CD4-positive, alpha-beta T cell treated with Interleukin-4 for 4 hours (primary cell): ENCODE measurements around the gene FMNL2.

Source experiments
- DNase-seq: peaks from one replicate; pipeline ENCODE4 v3.0.0-alpha.2; 2020

Gene FMNL2

GRCh38 chr2:152405206-152406118, 70.5 kb downstream of the FMNL2 start:
- no peak for DNase-seq

GRCh38 chr2:152406119-152406835, 71.3 kb downstream of the FMNL2 start:
- no peak for DNase-seq

DNA sequence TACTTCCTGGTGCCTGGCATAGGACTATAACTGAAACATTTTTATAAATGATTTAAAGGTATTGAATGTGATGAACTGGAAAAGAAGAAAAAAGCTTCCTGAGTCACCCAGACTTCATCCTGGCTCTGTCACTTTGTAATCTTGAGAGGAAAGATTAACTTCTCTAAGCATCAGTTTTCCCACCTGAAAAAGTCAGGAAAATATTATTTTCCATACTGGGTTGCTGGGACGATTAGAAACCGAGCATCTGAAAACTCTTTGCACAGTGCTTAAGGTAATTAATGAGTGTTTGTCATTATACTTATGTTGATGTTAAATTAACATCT, 71.8 kb downstream of the FMNL2 start:
- DNase-seq = no peak

DNA sequence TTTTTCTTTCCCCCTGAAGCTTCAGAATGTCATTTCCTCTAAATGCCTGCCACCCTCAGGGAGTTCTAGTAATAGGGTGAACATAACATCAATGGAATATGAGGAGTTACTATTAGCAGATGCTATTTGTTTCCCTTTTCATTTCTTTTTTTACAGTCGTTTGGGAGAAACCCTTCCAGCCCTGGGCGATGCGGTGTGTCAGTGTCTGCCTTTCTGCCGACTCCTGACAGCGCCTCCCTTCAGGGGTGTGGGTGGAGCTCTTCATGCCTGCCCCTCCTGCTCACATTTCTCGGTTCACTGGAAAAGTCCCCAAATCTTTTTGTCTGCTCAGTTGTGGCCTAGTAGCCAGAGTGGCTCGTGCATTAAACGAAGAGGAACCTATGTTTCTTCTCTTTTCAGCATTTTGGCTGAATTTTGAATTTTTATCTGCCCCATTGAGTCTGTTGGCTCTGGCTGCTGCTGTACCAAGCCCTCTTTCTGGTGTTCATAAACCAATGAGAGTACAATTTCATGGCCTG, 72.3 kb downstream of the FMNL2 start:
- no peak for DNase-seq

DNA sequence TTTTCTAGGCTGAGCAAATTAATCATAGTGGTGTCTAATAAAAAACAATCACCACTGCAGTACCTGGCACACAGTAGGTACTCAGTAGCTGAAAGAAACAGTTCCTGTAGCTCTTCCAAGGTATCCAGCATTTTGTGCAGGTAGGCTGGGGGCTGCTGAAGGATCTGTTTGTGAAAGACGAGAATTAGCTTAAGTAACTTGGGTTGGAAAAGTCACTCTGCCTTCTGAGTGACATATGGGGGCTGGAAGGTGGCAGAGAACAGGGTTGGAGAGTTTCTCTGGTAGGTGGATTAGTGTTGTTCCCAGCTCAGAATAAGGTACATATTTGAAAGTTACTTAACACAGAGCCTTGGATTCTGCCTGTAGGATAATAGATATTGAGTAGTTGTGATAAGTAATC, 72.8 kb downstream of the FMNL2 start:
- no peak for DNase-seq

DNA sequence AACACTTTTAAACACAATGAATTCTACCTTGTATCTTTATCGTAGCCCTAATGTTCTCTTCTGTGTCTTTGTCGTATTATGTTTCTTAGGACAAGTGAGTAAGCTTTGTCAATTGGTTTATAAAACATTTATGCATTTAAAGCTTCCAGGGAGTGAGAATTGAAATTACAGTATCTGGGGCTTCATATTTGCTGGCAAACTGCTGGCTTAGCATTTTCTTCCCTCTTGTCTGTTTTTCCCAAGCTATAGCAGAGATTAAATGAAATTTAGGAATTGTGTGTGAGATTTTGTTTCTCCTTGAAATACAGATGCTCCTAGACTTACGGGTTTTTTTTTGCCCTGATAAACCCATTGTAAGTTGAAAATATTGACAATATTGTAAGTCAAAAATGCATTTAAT, 73.3 kb downstream of the FMNL2 start:
- no peak for DNase-seq

GRCh38 chr2:152409386-152410164, 74.6 kb downstream of the FMNL2 start:
- no peak for DNase-seq

GRCh38 chr2:152410165-152410597, 75.2 kb downstream of the FMNL2 start:
- DNase-seq = no peak

GRCh38 chr2:152411154-152411553, 76.2 kb downstream of the FMNL2 start:
- DNase-seq = no peak

GRCh38 chr2:152413228-152414030, 78.5 kb downstream of the FMNL2 start:
- DNase-seq = no peak

GRCh38 chr2:152415231-152415642, 80.3 kb downstream of the FMNL2 start:
- no peak for DNase-seq

DNA sequence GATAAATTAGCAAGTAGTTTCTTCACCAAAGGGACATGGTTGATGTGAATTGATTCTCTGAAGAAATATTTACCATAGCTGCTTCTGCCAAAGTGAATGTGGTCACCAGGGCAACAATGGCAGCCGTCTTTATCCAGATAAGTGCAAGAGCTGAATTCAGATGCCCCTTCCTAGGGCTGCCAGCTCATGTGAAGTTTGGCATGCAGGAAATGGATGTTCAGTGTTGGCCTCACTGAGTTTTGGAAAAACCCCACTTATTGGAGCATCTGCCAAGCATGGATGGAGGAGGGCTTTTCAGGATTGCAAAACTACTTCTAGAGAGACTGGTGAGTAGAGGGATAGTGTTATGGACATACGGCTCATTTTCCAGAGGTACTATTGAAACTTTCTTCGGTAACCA, 80.8 kb downstream of the FMNL2 start:
- DNase-seq = no peak

GRCh38 chr2:152418688-152419087, 83.7 kb downstream of the FMNL2 start:
- DNase-seq = no peak

DNA sequence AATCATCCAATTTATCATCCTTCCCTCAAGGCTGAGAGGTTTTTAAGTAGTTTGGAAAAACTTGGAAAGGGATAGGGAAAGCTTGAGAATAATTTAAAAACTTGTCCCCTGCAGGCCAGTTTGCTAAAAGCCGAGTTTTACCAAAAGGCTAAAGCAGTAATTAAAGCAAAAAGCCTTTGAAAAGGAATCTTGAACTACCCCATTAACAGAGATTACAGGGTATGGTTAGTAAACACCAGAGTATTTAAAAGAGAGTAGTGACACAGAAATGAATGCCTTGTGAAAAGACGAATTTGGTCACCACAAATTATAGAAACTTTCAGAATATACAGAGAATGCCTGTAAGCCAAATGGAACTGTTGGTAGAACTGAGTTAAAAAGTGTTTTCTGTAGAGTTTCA, 85.0 kb downstream of the FMNL2 start:
- no peak for DNase-seq

- no peak for DNase-seq
These were observed 85.4 kb downstream of the FMNL2 start for GRCh38 chr2:152420363-152420762.

- no peak for DNase-seq
These were observed 86.0 kb downstream of the FMNL2 start for GRCh38 chr2:152420936-152421335.

DNA sequence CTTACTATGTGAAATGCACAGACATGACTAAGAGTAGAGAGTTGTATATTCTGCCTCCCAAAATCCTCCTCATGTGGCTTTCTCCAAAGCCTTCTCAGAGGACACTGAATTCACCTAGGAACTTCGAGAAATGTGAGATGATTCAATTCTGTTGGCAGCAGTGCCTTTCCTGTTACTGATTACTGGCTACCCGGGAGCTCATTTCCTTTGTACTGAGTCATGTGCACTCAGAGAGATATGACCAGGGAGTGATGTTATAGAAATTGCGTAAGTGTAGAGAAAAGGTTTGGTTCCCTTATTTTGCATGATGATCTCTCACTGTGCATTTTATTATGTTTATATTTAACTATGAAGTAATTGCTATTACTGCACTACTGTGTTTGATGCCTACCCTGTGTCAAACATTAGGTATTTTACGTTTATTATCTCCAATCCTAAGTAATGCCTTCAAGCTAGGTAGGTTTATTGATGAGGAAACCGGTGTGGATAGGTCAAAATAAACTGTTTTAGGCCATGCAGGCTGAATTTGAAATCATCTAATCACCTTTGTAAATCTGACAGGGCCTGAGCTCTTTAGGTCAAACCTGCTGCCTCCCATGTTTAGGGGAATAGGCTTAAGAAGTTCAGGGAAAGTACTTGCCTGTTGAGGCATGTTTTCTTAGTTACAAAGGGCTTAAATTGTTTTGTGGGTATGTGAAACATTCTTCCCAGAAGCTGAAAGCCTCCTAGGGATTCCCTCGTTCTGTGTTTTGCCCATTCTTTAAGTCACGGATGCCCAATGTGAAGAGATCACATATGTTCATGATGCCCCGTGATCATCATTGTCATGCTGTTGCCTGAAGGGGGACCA, 86.8 kb downstream of the FMNL2 start:
- peak; percentile 6 for DNase-seq

DNA sequence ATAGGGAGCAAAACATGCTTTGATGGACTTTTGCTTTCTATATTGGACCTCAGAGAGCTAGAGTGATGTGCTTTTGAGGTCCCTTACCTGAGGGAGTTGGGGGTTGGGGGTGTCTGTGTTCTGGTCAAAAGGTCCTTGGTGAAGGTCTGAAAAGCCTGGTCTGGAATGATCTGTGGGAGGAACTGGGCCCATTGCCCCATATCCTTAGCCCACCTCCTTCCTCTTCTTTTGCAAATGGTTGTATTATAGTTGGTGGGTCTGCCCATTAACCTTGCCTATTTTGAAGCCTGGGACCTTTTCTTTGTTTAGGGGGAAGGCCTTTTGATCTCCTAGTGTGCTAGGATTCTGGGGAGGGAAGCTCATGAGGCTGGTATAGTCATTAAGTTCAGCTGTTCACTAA, 88.7 kb downstream of the FMNL2 start:
- no peak for DNase-seq

DNA sequence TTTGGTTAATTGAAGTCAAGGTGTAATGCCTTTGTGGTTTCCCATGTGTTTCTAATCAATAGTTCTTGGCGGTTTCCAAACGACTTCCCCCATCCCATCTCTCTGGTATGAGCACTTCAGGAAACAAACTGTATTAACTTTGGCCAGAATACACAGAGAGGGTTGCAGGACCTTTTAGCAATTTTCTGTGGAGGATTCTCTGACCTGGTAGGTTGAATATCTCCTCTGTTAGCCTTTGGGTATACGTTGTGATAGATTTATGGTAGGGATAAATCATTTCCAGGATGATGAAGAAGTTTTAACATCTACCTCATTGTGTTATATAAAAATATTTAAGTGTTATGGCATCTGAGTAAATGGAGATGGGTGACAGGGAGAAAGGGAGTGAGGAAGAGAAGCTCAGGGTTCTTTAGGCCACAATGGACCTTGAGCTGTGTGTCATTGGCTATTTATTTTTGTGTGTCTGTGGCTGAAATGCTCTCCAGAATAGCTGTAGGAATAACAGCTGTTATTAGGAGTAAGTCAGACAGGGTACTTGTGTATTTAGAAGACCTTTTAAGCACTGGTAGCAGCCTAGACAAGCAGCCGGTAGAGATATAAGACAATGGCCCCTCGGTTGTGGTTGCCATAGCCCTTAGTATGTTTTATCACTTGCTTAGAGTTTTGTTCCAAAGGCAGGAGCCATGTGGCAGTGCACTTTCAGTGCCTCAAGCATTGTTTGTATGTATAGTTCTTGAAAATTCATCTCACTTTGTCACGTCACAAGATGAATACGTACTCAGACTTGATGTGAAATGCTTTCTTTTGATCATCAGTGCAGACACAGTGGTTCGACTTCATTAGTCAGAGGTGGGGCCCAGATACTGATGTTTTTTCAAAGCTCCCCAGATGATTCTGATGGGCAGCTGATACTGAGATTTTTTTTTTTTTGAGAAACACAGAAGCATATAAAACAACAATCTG, 91.1 kb downstream of the FMNL2 start:
- no peak for DNase-seq

DNA sequence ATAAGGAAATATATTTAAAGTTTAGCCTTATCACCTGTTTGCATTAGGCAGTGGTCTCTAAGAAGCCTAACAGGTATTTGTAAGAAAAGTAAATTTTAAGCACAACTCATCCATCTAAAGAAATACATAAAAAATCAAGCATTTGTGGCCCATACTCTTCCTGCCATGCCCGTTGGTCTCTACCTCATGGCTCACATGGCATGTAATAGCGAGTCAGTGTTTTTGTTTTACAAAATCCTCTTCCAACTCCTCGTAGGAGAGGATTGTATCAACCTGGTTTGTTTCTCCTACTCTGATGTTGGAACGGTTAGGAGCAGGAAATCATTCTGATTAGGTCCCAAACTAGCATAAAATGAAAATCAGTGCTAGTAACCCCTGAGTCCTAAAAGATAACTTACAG, 91.8 kb downstream of the FMNL2 start:
- no peak for DNase-seq
